ENCODE measurements around the gene SMARCA2.

SMARCA2 gene

DNA sequence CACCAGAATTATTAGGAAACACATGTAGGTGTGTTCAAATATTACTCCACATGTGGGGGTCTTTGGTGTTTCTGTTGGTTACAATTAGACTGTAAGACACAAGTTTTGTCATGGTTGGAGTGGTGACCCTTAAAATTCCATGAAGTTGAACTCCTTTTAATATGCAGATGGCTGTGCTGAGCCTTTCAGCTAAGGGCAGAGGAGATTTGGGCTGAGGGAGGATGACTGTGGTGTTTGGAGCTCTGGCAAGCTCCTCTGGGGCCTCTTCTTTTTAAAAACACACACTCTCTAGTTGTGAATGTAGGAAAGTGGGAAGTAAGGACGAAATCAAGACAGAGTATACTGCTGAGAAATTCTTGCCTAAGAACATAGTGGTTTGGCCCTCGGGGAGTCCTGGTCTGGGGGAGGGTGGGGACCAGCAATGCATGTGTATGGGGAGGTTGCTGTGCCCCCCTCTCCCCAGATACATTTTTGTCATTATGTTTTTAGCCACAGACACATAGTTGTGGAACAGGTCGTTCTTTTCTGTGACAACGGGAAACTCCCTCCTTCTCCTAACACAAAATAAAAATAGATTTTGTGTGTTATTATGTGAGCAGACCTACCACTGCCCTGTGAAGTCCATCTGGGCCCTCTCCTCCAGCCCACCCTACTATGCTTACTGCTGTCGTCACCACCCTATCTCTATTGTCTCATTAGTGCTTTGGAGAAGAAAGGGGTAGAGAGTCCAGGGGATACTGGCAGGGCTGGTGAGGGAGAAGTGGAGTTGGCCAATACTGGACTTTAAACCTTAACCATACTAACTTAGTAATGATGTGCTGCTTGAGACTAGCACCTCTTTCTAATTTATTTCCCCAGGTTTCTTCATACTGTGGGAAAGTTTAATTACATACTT is 10.0 kb downstream of the SMARCA2 start:
- ChIA-PET POLR2A (ENCODE audit: low non-redundant PET) (no interaction called here), CTCF (interaction anchor here (0.5 kb wide), 1 partner anchor 95 kb away, joined by 3 read pairs; no protein-coding TSS in a partner anchor)
- TF ChIP-seq, protein P1, sequence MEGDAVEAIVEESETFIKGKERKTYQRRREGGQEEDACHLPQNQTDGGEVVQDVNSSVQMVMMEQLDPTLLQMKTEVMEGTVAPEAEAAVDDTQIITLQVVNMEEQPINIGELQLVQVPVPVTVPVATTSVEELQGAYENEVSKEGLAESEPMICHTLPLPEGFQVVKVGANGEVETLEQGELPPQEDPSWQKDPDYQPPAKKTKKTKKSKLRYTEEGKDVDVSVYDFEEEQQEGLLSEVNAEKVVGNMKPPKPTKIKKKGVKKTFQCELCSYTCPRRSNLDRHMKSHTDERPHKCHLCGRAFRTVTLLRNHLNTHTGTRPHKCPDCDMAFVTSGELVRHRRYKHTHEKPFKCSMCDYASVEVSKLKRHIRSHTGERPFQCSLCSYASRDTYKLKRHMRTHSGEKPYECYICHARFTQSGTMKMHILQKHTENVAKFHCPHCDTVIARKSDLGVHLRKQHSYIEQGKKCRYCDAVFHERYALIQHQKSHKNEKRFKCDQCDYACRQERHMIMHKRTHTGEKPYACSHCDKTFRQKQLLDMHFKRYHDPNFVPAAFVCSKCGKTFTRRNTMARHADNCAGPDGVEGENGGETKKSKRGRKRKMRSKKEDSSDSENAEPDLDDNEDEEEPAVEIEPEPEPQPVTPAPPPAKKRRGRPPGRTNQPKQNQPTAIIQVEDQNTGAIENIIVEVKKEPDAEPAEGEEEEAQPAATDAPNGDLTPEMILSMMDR (conservative IDR thresholded peaks at IDR 0.05; ENCODE audit: low read depth), result no peak

DNA sequence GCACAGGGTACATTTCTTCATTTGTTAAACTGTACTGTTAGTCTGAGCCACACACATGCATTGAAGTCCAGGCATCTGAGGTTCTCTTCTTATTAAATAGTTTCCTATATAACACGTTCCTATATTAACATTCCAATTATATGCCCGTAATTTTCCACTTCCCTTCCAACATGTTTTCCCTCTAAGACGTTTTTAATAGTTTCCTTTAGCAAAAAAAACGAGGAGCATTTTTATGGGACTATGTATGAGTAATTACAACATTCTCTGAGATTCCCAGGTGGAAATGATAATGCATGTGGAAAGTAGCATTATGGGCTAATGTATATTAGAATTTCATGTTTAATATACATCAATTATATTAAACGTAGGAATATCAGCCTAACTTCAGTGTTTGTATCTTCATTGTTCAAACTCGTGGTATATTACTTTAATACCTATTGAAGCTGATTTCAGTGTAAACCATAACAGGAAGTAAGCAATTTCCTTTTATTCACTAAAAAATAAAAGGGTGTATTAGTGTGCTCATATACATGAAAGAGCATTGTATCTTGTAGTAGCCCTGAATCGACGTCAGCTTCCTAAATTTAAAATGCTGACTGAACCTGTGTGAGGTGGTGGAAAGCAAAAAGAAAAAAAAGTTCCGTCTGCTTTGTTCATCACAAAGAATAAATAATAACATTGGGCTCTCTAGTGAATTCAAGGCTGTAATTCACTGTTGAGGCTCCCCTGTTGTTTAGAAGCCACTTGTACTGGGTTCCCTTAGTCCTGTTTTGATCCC is 11.3 kb downstream of the SMARCA2 start:
- CTCF ChIA-PET, result no interaction called here
- no peak for DNase-seq (ENCODE audit: low spot score)
- TF ChIP-seq, protein P1 (conservative IDR thresholded peaks at IDR 0.05; ENCODE audit: low read depth), result no peak
- no peak overlapping the region for H3K27ac ChIP-seq
- POLR2A ChIA-PET (ENCODE audit: low non-redundant PET), result no interaction called here

More for the DNA sequence above, 10.0 kb downstream of the SMARCA2 start:
- no peak overlapping the region for H3K27ac ChIP-seq
- DNase-seq (ENCODE audit: low spot score), result no peak

DNA sequence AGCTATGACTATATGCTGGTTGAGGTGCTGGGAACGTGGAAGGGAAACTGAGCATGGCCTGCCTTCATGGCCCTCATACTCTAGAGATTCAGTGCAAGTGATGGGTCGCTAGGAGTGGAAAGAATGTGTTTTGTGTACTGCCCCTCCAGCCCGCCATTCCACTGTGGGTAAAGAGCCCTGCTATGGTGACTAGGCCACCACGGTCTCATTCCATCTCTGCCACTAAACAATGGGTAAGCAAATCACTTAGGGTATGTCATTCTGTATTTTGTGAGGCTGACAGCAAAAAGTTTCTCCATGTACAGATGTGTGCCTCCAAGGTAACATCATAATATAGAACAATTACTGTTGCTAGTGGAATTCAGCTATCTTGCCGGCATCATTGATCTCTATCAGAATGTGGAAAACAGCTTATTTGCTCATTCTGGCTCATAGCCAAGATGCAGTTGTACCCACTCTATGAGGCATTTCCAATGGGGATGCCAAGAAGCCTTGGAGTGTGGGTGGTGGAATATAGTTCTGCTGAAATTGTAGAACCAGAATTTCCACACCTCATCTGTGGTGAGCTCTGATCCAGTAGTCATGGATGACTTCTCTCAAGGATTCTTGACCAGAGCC is 12.5 kb downstream of the SMARCA2 start:
- no peak overlapping the region for H3K27ac ChIP-seq
- TF ChIP-seq, protein P1 (conservative IDR thresholded peaks at IDR 0.05; ENCODE audit: low read depth), result no peak
- CTCF ChIA-PET, result no interaction called here
- POLR2A ChIA-PET (ENCODE audit: low non-redundant PET), result no interaction called here
- no peak for DNase-seq (ENCODE audit: low spot score)

DNA sequence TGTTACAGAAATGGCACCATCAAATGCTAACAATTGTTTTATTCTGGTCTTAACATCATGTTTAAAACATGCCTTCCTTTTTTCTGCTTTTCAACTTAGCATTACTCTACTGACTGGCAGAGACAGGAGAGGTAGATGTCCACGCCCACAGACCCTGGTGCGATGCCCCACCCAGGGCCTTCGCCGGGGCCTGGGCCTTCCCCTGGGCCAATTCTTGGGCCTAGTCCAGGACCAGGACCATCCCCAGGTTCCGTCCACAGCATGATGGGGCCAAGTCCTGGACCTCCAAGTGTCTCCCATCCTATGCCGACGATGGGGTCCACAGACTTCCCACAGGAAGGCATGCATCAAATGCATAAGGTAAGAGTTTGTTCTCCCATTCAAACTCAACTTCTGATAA is 13.7 kb downstream of the SMARCA2 start:
- TF ChIP-seq, protein P1 (conservative IDR thresholded peaks at IDR 0.05; ENCODE audit: low read depth), result no peak
- no peak for DNase-seq (ENCODE audit: low spot score)
- ChIA-PET POLR2A (ENCODE audit: low non-redundant PET) (no interaction called here), CTCF (interaction anchor here (0.7 kb wide), 1 partner anchor 121 kb away, joined by 3 read pairs; no protein-coding TSS in a partner anchor)
- H3K27ac ChIP-seq, result no peak overlapping the region

DNA sequence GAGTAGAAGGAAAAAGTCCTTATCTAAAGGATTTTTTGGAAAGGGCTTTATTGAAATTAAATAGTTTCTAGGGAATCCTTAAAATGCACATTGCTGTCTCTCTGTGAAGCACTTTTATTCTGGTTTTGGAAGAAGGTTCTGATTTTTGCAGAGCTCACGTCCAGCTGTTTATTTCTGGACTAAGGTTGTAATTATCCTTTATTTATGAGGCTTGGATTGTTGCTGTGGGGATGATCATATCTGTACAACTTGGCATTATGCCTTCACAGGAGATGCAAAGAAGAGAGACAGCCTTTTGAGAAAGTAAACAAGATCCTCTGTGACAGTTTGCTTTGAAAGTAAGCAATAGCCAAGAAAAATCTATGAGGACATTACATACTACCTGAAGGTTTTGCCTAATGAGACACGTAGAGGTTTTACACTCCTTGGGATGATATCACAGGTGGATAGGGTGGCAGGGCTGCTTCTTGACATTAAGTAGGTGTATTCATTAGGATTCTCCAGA is 14.6 kb downstream of the SMARCA2 start:
- POLR2A ChIA-PET (ENCODE audit: low non-redundant PET), result no interaction called here
- no peak overlapping the region for H3K27ac ChIP-seq

More for the DNA sequence above, 14.6 kb downstream of the SMARCA2 start:
- CTCF ChIA-PET, result no interaction called here
- TF ChIP-seq, protein P1 (conservative IDR thresholded peaks at IDR 0.05; ENCODE audit: low read depth), result no peak
- DNase-seq (ENCODE audit: low spot score), result no peak
